ENCODE measurements around the gene SRF.

- no peak for TF ChIP-seq CTCF (IDR thresholded peaks at IDR 0.05)
- TF ChIP-seq POLR2A (IDR thresholded peaks at IDR 0.05): no peak
Measured at GRCh38 chr6:43127180-43127579, 43.9 kb upstream of the SRF start.

Data from uterus (tissue), 2 donors.